Testis (tissue), 3 donors: ENCODE measurements around the gene SYNGR1. TPM values are rescaled to one million over a fixed set of nuclear protein-coding genes. Genes with fewer than 3 reads are reported as not detected.
"Not testable (repeated sequence)": the region's sequence is repeated elsewhere in the genome, so short reads cannot be mapped to it uniquely, and the experiment has no call there.

ENCODE experiments used
- DNase-seq: peaks from one replicate; pipeline ENCODE4 v3.0.0-alpha.2; 2019
- H3K27ac ChIP-seq, 2 donors: fragments of 200-600 bp; sonication (generic); one replicate each; pipeline ENCODE4 v1.5.1; 2019
- H3K27me3 ChIP-seq: fragments of 200-600 bp; sonication (generic); one replicate; pipeline ENCODE4 v1.5.1; 2019
- H3K36me3 ChIP-seq: fragments of 200-600 bp; sonication (generic); one replicate; pipeline ENCODE4 v1.5.1; 2017; ENCODE audit warnings: low read depth; ENCODE audit errors: missing control alignments
- H3K4me1 ChIP-seq: fragments of 200-600 bp; sonication (generic); one replicate; pipeline ENCODE4 v1.5.1; 2019
- H3K4me3 ChIP-seq, 2 donors: fragments of 200-600 bp; sonication (generic); one replicate each; pipeline ENCODE4 v1.5.1; 2017 to 2019
- H3K9me3 ChIP-seq: fragments of 200-600 bp; sonication (generic); one replicate; pipeline ENCODE4 v1.5.1; 2017
- CTCF ChIP-seq, 3 experiments: fragments of 450-650 bp in 2 of 3; fragments of 200-600 bp in 1 of 3; sonication (generic) in 1 of 3; IDR thresholded peaks; one replicate each; pipeline ENCODE4 v1.5.1; 2016 to 2019; ENCODE audit warnings: antibody characterized with exemption in 3 of 3, mild to moderate bottlenecking in 2 of 3, moderate library complexity in 1 of 3
- POLR2A ChIP-seq: fragments of 450-650 bp; IDR thresholded peaks from one replicate; pipeline ENCODE4 v1.6.1; 2017; ENCODE audit warnings: antibody characterized with exemption, mild to moderate bottlenecking, moderate library complexity
- WGBS, 2 donors: methylation state at CpG; one replicate each; pipeline ENCODE4 v1.1.5; 2018; 5-methylcytosine and 5-hydroxymethylcytosine counted together
- intact Hi-C: fragments of 100-400 bp; cut with DNase I; formaldehyde crosslinking; loops from one replicate; pipeline ENCODE4 v1.15.1; 2023; ENCODE audit warnings: low total_unique reads
- polyA plus RNA-seq: library from polyadenylated mRNA; stranded (reverse); fragments of 350-450 nt; fragmentation: Illumina TruSeq; extraction: RNeasy Lipid Tissue Mini Kit (QIAGEN cat#74804); gene quantifications from one replicate; pipeline ENCODE4 v1.2.3, GENCODE V29; 2014; ENCODE audit warnings: low read depth, low replicate concordance; ENCODE audit not compliant: insufficient read depth
- total RNA-seq, 2 donors: library from RNA; depleted of rRNA; stranded (reverse); fragments of >200 nt; gene quantifications; one replicate each; pipeline ENCODE4 v1.2.3, GENCODE V29; 2016

SYNGR1 gene
- total and polyA plus RNA-seq, 3 donors from 2014 or later, result 20.4 to 46.8 (median 32.5) TPM

GRCh38 chr22:39327995-39328754 is 21.6 kb upstream of the SYNGR1 start:
- no peaks in the 10 kb centered on the region for H3K27me3 ChIP-seq
- no peak overlapping the region for H3K27ac ChIP-seq
- peaks cover 15% of the 10 kb centered on the region for H3K4me1 ChIP-seq
- no peaks in the 10 kb centered on the region for H3K36me3 ChIP-seq
- DNase-seq, result no peak
- intact Hi-C loops, result no loop called here
- 89% methylated on average over 3 to 16 of the region's 18 CpGs for WGBS, 2 donors
- no peaks in the 10 kb centered on the region for H3K9me3 ChIP-seq
- TF ChIP-seq CTCF (IDR thresholded peaks at IDR 0.05) (no peak), POLR2A (no peak)
- H3K4me3 ChIP-seq, result no peak overlapping the region

GRCh38 chr22:39330553-39330952 is 19.2 kb upstream of the SYNGR1 start:
- H3K27me3 ChIP-seq, DNase-seq, intact Hi-C loops, H3K4me3 ChIP-seq, H3K9me3 ChIP-seq, H3K36me3 ChIP-seq: not testable (repeated sequence)
- whole genome bisulfite sequencing, 2 donors, result 100% methylated on average over 1 of the region's 1 CpG
- peak overlapping the region in 1 of 2 donors; percentile 44 for H3K27ac ChIP-seq
- peaks cover 28% of the 10 kb centered on the region for H3K4me1 ChIP-seq

GRCh38 chr22:39332441-39333064 is 17.2 kb upstream of the SYNGR1 start:
- H3K27me3 ChIP-seq, result no peaks in the 10 kb centered on the region
- H3K4me3 ChIP-seq, result no peak overlapping the region
- TF ChIP-seq CTCF (IDR thresholded peaks at IDR 0.05) (no peak), POLR2A (no peak)
- peak overlapping the region; percentile 64 to 78 for H3K27ac ChIP-seq
- no peaks in the 10 kb centered on the region for H3K9me3 ChIP-seq
- H3K36me3 ChIP-seq, result no peaks in the 10 kb centered on the region
- DNase-seq, result peak; percentile 56
- peaks cover 28% of the 10 kb centered on the region for H3K4me1 ChIP-seq
- WGBS, 2 donors, result 50 to 51% methylated on average over 5 of the region's 5 CpGs
- intact Hi-C loops, result no loop called here

GRCh38 chr22:39336411-39336810 is 13.4 kb upstream of the SYNGR1 start:
- peaks cover 28% of the 10 kb centered on the region for H3K4me1 ChIP-seq
- H3K27ac ChIP-seq, result peak overlapping the region in 1 of 2 donors; percentile 19
- TF ChIP-seq CTCF (IDR thresholded peaks at IDR 0.05), result no peak
- no peak for TF ChIP-seq POLR2A
- no peak overlapping the region for H3K4me3 ChIP-seq
- intact Hi-C loops, result no loop called here
- H3K36me3 ChIP-seq, result no peaks in the 10 kb centered on the region
- WGBS, 2 donors, result 42 to 46% methylated on average over 5 of the region's 5 CpGs
- DNase-seq, result no peak
- H3K9me3 ChIP-seq, result no peaks in the 10 kb centered on the region
- no peaks in the 10 kb centered on the region for H3K27me3 ChIP-seq

GRCh38 chr22:39339775-39340174 is 10.0 kb upstream of the SYNGR1 start:
- H3K9me3 ChIP-seq, H3K4me3 ChIP-seq, H3K27me3 ChIP-seq, H3K27ac ChIP-seq, DNase-seq, H3K4me1 ChIP-seq, H3K36me3 ChIP-seq, intact Hi-C loops: not testable (repeated sequence)
- 58 to 67% methylated on average over 7 of the region's 7 CpGs for WGBS, 2 donors
